Loucy (cell line): ENCODE results near the gene NIPBL.
"Not testable (repeated sequence)": the region's sequence is repeated elsewhere in the genome, so short reads cannot be mapped to it uniquely, and the experiment has no call there.

Source experiments
- H2AFZ ChIP-seq: fragments of 200-600 bp; sonication (generic); 2 replicates; pipeline ENCODE4 v1.6.0; 2016; ENCODE audit warnings: antibody characterized with exemption, mild to moderate bottlenecking, low read length, moderate library complexity
- H3F3A ChIP-seq: fragments of 200-600 bp; 2 replicates; pipeline ENCODE4 v1.6.0; 2016; ENCODE audit warnings: antibody characterized with exemption, low read depth, mild to moderate bottlenecking
- H3K27me3 ChIP-seq: fragments of 200-600 bp; sonication (generic); 2 replicates; pipeline ENCODE4 v1.6.1; 2014; ENCODE audit warnings: low read length, mild to moderate bottlenecking; ENCODE audit not compliant: insufficient read depth, poor library complexity, severe bottlenecking
- H3K36me3 ChIP-seq: fragments of 200-600 bp; sonication (generic); 2 replicates; pipeline ENCODE4 v1.6.1; 2016; ENCODE audit warnings: low read length; ENCODE audit not compliant: insufficient read depth
- H3K4me1 ChIP-seq: fragments of 200-600 bp; sonication (generic); 2 replicates; pipeline ENCODE4 v1.5.1; 2014; ENCODE audit warnings: low read length, mild to moderate bottlenecking; ENCODE audit not compliant: insufficient read depth, poor library complexity, severe bottlenecking
- H3K4me2 ChIP-seq: fragments of 200-600 bp; sonication (generic); 2 replicates; pipeline ENCODE4 v1.6.0; 2014; ENCODE audit warnings: antibody characterized with exemption, low read length, low read depth, mild to moderate bottlenecking; ENCODE audit not compliant: poor library complexity, severe bottlenecking
- H3K4me3 ChIP-seq: fragments of 200-600 bp; sonication (generic); 2 replicates; pipeline ENCODE4 v1.5.1; 2014; ENCODE audit warnings: low read length, mild to moderate bottlenecking, mixed read lengths; ENCODE audit not compliant: poor library complexity, severe bottlenecking
- H3K79me2 ChIP-seq: fragments of 200-600 bp; sonication (generic); 2 replicates; pipeline ENCODE4 v1.6.1; 2014; ENCODE audit warnings: low read length; ENCODE audit not compliant: insufficient read depth
- H3K9ac ChIP-seq: fragments of 200-600 bp; sonication (generic); 2 replicates; pipeline ENCODE4 v1.6.0; 2014; ENCODE audit warnings: mild to moderate bottlenecking, low read depth, low read length, moderate library complexity; ENCODE audit not compliant: poor library complexity, severe bottlenecking
- H3K9me2 ChIP-seq: fragments of 200-600 bp; sonication (generic); replicated peaks from 2 replicates; pipeline ENCODE4 v1.6.1; 2016; ENCODE audit warnings: low read depth, low read length, mixed read lengths
- H3K9me3 ChIP-seq: fragments of 200-600 bp; sonication (generic); 2 replicates; pipeline ENCODE4 v1.6.1; 2014; ENCODE audit warnings: mild to moderate bottlenecking, antibody characterized with exemption, low read length, low read depth; ENCODE audit not compliant: insufficient read depth
- H4K20me1 ChIP-seq: fragments of 200-600 bp; sonication (generic); 2 replicates; pipeline ENCODE4 v1.6.0; 2014; ENCODE audit warnings: antibody characterized with exemption, low read length, mild to moderate bottlenecking; ENCODE audit not compliant: insufficient read depth, poor library complexity, severe bottlenecking
- CTCF ChIP-seq: fragments of 200-600 bp; sonication (generic); conservative IDR thresholded peaks from 2 replicates; pipeline ENCODE4 v1.5.1; 2014; ENCODE audit warnings: mild to moderate bottlenecking, antibody characterized with exemption, low read length
- EZH2phosphoT487 ChIP-seq: fragments of 200-600 bp; IDR thresholded peaks from 2 replicates; pipeline ENCODE4 v1.6.1; 2018; ENCODE audit warnings: antibody characterized with exemption, mild to moderate bottlenecking, moderate library complexity, borderline replicate concordance

Gene NIPBL

DNA sequence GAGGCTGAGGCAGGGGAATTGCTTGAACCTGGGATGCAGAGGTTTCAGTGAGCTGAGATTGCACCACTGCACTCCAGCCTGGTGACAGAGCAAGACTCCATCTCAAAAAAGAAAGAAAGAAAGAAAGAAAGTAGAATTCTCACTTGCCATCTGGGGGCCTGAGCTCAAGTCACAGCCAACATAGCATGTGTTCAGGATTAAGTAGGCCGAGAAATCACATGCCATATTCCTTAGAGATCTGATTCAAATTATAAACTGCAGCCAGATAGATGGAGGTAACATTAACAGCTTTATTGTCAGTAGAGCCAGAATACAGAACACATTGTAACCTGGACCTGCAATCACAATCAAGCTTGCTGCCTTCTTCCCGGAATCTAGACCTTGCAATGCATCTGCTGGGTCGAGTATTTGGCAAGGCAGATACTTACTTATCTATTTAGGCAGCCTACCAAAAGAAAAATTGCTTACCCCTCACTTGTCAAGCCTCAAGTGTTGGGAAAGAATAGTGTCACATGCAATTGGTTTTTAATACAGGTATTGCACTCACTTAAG lies 198.9 kb downstream of the NIPBL start:
- no peaks in the 10 kb centered on the region for H3F3A ChIP-seq
- H2AFZ ChIP-seq = no peak overlapping the region
- H3K4me2 ChIP-seq = no peak overlapping the region
- H3K79me2 ChIP-seq = no peaks in the 10 kb centered on the region
- H3K4me1 ChIP-seq = peaks cover 5% of the 10 kb centered on the region
- no peak overlapping the region for H3K4me3 ChIP-seq
- H3K9ac ChIP-seq = no peak overlapping the region
- TF ChIP-seq CTCF (no peak), EZH2phosphoT487 (no peak)
- H4K20me1 ChIP-seq = no peaks in the 10 kb centered on the region
- no peaks in the 10 kb centered on the region for H3K9me3 ChIP-seq
- H3K9me2 ChIP-seq = no peaks in the 10 kb centered on the region
- no peaks in the 10 kb centered on the region for H3K36me3 ChIP-seq
- H3K27me3 ChIP-seq = no peaks in the 10 kb centered on the region

DNA sequence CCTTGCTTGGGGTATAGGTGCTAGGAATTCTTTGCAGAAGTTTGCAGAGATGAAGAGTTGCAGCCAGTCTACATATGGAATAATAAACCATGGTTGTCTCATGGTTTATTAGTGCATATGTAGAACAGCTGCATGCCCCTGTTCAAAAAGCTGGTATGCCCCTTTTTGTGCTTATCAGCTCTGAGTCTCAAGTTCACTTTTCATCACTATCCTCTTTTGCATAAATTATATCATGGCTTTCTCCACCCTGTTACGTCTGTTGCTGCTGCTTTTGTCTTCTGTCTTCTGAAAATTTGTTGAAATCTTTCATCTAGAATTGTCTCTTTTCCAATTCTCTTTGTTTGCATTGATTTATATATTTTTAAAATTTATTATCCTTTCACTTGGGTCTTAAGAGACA lies 200.6 kb downstream of the NIPBL start:
- H3F3A ChIP-seq = no peaks in the 10 kb centered on the region
- H3K9me3 ChIP-seq = no peaks in the 10 kb centered on the region
- H3K4me2 ChIP-seq = no peak overlapping the region
- H3K4me3 ChIP-seq = no peak overlapping the region
- peaks cover 9% of the 10 kb centered on the region for H3K4me1 ChIP-seq
- no peaks in the 10 kb centered on the region for H3K79me2 ChIP-seq
- no peaks in the 10 kb centered on the region for H3K36me3 ChIP-seq
- H2AFZ ChIP-seq = no peak overlapping the region
- no peaks in the 10 kb centered on the region for H3K9me2 ChIP-seq
- TF ChIP-seq EZH2phosphoT487 (no peak), CTCF (no peak)
- H4K20me1 ChIP-seq = no peaks in the 10 kb centered on the region
- no peaks in the 10 kb centered on the region for H3K27me3 ChIP-seq
- H3K9ac ChIP-seq = no peak overlapping the region

GRCh38 chr5:37080697-37081096 lies 204.1 kb downstream of the NIPBL start:
- Histone ChIP-seq H2AFZ (no peak overlapping the region), H3K4me1 (peaks cover 9% of the 10 kb centered on the region), H3K79me2 (no peaks in the 10 kb centered on the region), H3K9me2 (no peaks in the 10 kb centered on the region), H3F3A (no peaks in the 10 kb centered on the region), H3K4me3 (no peak overlapping the region), H3K36me3 (no peaks in the 10 kb centered on the region), H3K9ac (no peak overlapping the region), H3K27me3 (no peaks in the 10 kb centered on the region), H4K20me1 (no peaks in the 10 kb centered on the region), H3K9me3 (no peaks in the 10 kb centered on the region), H3K4me2 (no peak overlapping the region)
- TF ChIP-seq EZH2phosphoT487 (no peak), CTCF (no peak)

GRCh38 chr5:37082977-37083376 lies 206.4 kb downstream of the NIPBL start:
- not testable (repeated sequence) for H3K4me3 ChIP-seq, H3K4me2 ChIP-seq, H3K79me2 ChIP-seq, H3K9me3 ChIP-seq, H3K36me3 ChIP-seq, H2AFZ ChIP-seq, H3K27me3 ChIP-seq, H3K9me2 ChIP-seq, H3F3A ChIP-seq, H3K9ac ChIP-seq, H4K20me1 ChIP-seq, H3K4me1 ChIP-seq

DNA sequence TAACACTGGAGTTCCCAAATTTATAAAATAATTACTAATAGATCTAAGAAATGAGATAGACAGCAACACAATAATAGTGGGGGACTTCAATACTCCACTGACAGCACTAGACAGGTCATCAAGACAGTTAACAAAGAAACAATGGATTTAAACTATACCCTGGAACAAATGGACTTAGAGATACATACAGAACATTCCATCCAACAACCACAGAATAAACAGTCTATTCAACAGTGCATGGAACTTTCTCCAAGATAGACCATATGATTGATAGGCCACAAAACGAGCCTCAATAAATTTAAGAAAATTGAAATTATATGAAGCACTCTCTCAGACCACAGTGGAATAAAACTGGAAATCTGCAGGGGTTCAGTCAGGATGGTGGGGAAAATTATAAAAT lies 209.5 kb downstream of the NIPBL start:
- H3K27me3 ChIP-seq, H3K4me3 ChIP-seq, H2AFZ ChIP-seq, H3K4me1 ChIP-seq, H3K9ac ChIP-seq, H3K9me3 ChIP-seq, H3K79me2 ChIP-seq, H4K20me1 ChIP-seq, H3K9me2 ChIP-seq, H3K36me3 ChIP-seq, H3K4me2 ChIP-seq, H3F3A ChIP-seq: not testable (repeated sequence)
